Liver (tissue), 3 donors: ENCODE measurements around the gene PAQR9.

Experiments
- ATF3 ChIP-seq: IDR thresholded peaks from 2 replicates; pipeline ENCODE4 v1.6.1; 2016; ENCODE audit warnings: antibody characterized with exemption
- GABPA ChIP-seq, 2 donors: IDR thresholded peaks in 1 of 2; conservative IDR thresholded peaks in 1 of 2; 2 replicates each; pipeline ENCODE4 v1.6.1; 2016; ENCODE audit warnings: antibody characterized with exemption in 2 of 2, mild to moderate bottlenecking in 1 of 2, moderate library complexity in 1 of 2
- RXRA ChIP-seq, 2 donors: IDR thresholded peaks; 2 replicates each; pipeline ENCODE4 v1.6.1; 2017 to 2018; ENCODE audit warnings: antibody characterized with exemption in 2 of 2, mild to moderate bottlenecking in 1 of 2
- YY1 ChIP-seq: IDR thresholded peaks from 2 replicates; pipeline ENCODE4 v1.6.1; 2016; ENCODE audit warnings: antibody characterized with exemption, mild to moderate bottlenecking
- TF ChIP-seq, protein P1 (sequence below): IDR thresholded peaks from 2 replicates; pipeline ENCODE4 v1.6.1; 2016; ENCODE audit warnings: antibody characterized with exemption, mild to moderate bottlenecking
- TF ChIP-seq, protein P2 (sequence below): fragments of 150-350 bp; IDR thresholded peaks from 2 replicates; pipeline ENCODE4 v1.5.1; 2017; ENCODE audit warnings: improper control_type of control experiment, low read depth, low read length; ENCODE audit not compliant: missing input control
- donor health status: healthy.
- donor health status: healthy.

- TF ChIP-seq, protein P1, sequence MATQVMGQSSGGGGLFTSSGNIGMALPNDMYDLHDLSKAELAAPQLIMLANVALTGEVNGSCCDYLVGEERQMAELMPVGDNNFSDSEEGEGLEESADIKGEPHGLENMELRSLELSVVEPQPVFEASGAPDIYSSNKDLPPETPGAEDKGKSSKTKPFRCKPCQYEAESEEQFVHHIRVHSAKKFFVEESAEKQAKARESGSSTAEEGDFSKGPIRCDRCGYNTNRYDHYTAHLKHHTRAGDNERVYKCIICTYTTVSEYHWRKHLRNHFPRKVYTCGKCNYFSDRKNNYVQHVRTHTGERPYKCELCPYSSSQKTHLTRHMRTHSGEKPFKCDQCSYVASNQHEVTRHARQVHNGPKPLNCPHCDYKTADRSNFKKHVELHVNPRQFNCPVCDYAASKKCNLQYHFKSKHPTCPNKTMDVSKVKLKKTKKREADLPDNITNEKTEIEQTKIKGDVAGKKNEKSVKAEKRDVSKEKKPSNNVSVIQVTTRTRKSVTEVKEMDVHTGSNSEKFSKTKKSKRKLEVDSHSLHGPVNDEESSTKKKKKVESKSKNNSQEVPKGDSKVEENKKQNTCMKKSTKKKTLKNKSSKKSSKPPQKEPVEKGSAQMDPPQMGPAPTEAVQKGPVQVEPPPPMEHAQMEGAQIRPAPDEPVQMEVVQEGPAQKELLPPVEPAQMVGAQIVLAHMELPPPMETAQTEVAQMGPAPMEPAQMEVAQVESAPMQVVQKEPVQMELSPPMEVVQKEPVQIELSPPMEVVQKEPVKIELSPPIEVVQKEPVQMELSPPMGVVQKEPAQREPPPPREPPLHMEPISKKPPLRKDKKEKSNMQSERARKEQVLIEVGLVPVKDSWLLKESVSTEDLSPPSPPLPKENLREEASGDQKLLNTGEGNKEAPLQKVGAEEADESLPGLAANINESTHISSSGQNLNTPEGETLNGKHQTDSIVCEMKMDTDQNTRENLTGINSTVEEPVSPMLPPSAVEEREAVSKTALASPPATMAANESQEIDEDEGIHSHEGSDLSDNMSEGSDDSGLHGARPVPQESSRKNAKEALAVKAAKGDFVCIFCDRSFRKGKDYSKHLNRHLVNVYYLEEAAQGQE = no peak
- TF ChIP-seq YY1 (peak; percentile 61), ATF3 (no peak), GABPA (IDR thresholded peaks at IDR 0.05 in 1 of 2, conservative IDR thresholded peaks at IDR 0.05 in 1 of 2) (no peak), RXRA (IDR thresholded peaks at IDR 0.05) (peak in 1 of 2 donors; percentile 47)
- TF ChIP-seq, protein P2, sequence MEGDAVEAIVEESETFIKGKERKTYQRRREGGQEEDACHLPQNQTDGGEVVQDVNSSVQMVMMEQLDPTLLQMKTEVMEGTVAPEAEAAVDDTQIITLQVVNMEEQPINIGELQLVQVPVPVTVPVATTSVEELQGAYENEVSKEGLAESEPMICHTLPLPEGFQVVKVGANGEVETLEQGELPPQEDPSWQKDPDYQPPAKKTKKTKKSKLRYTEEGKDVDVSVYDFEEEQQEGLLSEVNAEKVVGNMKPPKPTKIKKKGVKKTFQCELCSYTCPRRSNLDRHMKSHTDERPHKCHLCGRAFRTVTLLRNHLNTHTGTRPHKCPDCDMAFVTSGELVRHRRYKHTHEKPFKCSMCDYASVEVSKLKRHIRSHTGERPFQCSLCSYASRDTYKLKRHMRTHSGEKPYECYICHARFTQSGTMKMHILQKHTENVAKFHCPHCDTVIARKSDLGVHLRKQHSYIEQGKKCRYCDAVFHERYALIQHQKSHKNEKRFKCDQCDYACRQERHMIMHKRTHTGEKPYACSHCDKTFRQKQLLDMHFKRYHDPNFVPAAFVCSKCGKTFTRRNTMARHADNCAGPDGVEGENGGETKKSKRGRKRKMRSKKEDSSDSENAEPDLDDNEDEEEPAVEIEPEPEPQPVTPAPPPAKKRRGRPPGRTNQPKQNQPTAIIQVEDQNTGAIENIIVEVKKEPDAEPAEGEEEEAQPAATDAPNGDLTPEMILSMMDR = no peak
Observed at GRCh38 chr3:142960322-142960850, 3.1 kb downstream of the PAQR9 start.
